SK-N-SH treated with all-trans-retinoic acid at 6 μM for 48 hours (cell line): ENCODE data around the gene NBAS.

Experiments used
- ATAC-seq: fragments of 200-7000 bp; cut with Tn5 transposase; 3 replicates; pipeline ENCODE4 v1.9.1; 2020; ENCODE audit warnings: mild to moderate bottlenecking, moderate library complexity
- ARNTL ChIP-seq: fragments of 450-650 bp; formaldehyde crosslinking; IDR thresholded peaks from 2 replicates; pipeline ENCODE4 v1.5.0; 2020; ENCODE audit warnings: low read depth, mild to moderate bottlenecking, moderate library complexity, borderline replicate concordance
- BACH2 ChIP-seq: fragments of 250-450 bp; sonication (Bioruptor Pico); IDR thresholded peaks from 2 replicates; pipeline ENCODE4 v1.9.0; 2021; ENCODE audit warnings: mild to moderate bottlenecking, borderline replicate concordance
- CREB5 ChIP-seq: fragments of 250-450 bp; sonication (Bioruptor Pico); IDR thresholded peaks from 2 replicates; pipeline ENCODE4 v1.5.1; 2020; ENCODE audit warnings: low read depth, mild to moderate bottlenecking, moderate library complexity
- CSDC2 ChIP-seq: fragments of 250-450 bp; sonication (Bioruptor Pico); IDR thresholded peaks from 2 replicates; pipeline ENCODE4 v1.5.0; 2020; ENCODE audit warnings: mild to moderate bottlenecking, moderate library complexity
- CSRNP3 ChIP-seq: fragments of 250-450 bp; sonication (Bioruptor Pico); IDR thresholded peaks from 2 replicates; pipeline ENCODE4 v1.5.1; 2021; ENCODE audit warnings: mild to moderate bottlenecking, moderate library complexity
- ESRRG ChIP-seq: fragments of 250-450 bp; sonication (Bioruptor Pico); IDR thresholded peaks from 2 replicates; pipeline ENCODE4 v1.6.1; 2021; ENCODE audit warnings: mild to moderate bottlenecking
- ISL1 ChIP-seq: fragments of 250-450 bp; sonication (Bioruptor Pico); IDR thresholded peaks from 2 replicates; pipeline ENCODE4 v2.1.2; 2022; ENCODE audit warnings: mild to moderate bottlenecking, moderate library complexity
- OSR1 ChIP-seq: fragments of 250-450 bp; sonication (Bioruptor Pico); IDR thresholded peaks from 2 replicates; pipeline ENCODE4 v1.8.0; 2022; ENCODE audit warnings: moderate library complexity, mild to moderate bottlenecking, inconsistent platforms
- PATZ1 ChIP-seq: fragments of 250-450 bp; sonication (Bioruptor Pico); IDR thresholded peaks from 2 replicates; pipeline ENCODE4 v1.8.0; 2020; ENCODE audit warnings: mild to moderate bottlenecking, moderate library complexity, borderline replicate concordance
- POU6F1 ChIP-seq: fragments of 250-450 bp; sonication (Bioruptor Pico); IDR thresholded peaks from 2 replicates; pipeline ENCODE4 v1.8.0; 2021; ENCODE audit warnings: low read depth, mild to moderate bottlenecking, moderate library complexity, borderline replicate concordance
- PPARA ChIP-seq: fragments of 250-450 bp; sonication (Bioruptor Pico); IDR thresholded peaks from 2 replicates; pipeline ENCODE4 v1.5.0; 2020; ENCODE audit warnings: mild to moderate bottlenecking, borderline replicate concordance
- RARB ChIP-seq: fragments of 250-450 bp; sonication (Bioruptor Pico); IDR thresholded peaks from 2 replicates; pipeline ENCODE4 v1.8.0; 2021; ENCODE audit warnings: mild to moderate bottlenecking, moderate library complexity
- SNAI2 ChIP-seq: fragments of 250-450 bp; sonication (Bioruptor Pico); IDR thresholded peaks from 2 replicates; pipeline ENCODE4 v1.5.0; 2020; ENCODE audit warnings: mild to moderate bottlenecking, moderate library complexity
- TCF4 ChIP-seq: fragments of 250-450 bp; sonication (Bioruptor Pico); IDR thresholded peaks from 2 replicates; pipeline ENCODE4 v1.8.0; 2021; ENCODE audit warnings: mild to moderate bottlenecking, moderate library complexity, borderline replicate concordance
- TSHZ2 ChIP-seq: fragments of 250-450 bp; sonication (Bioruptor Pico); IDR thresholded peaks from 2 replicates; pipeline ENCODE4 v1.5.0; 2020; ENCODE audit warnings: mild to moderate bottlenecking, moderate library complexity
- ZC3H10 ChIP-seq: fragments of 250-450 bp; sonication (Bioruptor Pico); IDR thresholded peaks from 2 replicates; pipeline ENCODE4 v1.5.1; 2021; ENCODE audit warnings: mild to moderate bottlenecking, moderate library complexity
- ZFP3 ChIP-seq: fragments of 250-450 bp; sonication (Bioruptor Pico); IDR thresholded peaks from 2 replicates; pipeline ENCODE4 v1.5.0; 2020; ENCODE audit warnings: mild to moderate bottlenecking, moderate library complexity
- ZFP30 ChIP-seq: fragments of 450-650 bp; formaldehyde crosslinking; IDR thresholded peaks from 2 replicates; pipeline ENCODE4 v1.5.0; 2022; ENCODE audit warnings: mild to moderate bottlenecking, moderate library complexity
- ZNF565 ChIP-seq: fragments of 450-650 bp; formaldehyde crosslinking; conservative IDR thresholded peaks from 2 replicates; pipeline ENCODE4 v1.5.0; 2020; ENCODE audit warnings: low read depth, mild to moderate bottlenecking, moderate library complexity
- ZNF70 ChIP-seq: fragments of 450-650 bp; formaldehyde crosslinking; IDR thresholded peaks from 2 replicates; pipeline ENCODE4 v1.5.0; 2020; ENCODE audit warnings: mild to moderate bottlenecking, moderate library complexity
- ZNF8 ChIP-seq: fragments of 450-650 bp; formaldehyde crosslinking; IDR thresholded peaks from 2 replicates; pipeline ENCODE4 v1.5.0; 2020; ENCODE audit warnings: mild to moderate bottlenecking, moderate library complexity

Gene NBAS

GRCh38 chr2:15532996-15533395 lies 28.1 kb downstream of the NBAS start:
- TF ChIP-seq RARB (CRISPR knock-in tag): no peak
- TF ChIP-seq ISL1 (CRISPR knock-in tag): no peak
- TF ChIP-seq OSR1 (CRISPR knock-in tag): no peak
- no peak for TF ChIP-seq PPARA
- no peak for TF ChIP-seq ZNF565 (CRISPR knock-in tag)
- TF ChIP-seq CREB5 (CRISPR knock-in tag): no peak
- TF ChIP-seq ZFP3 (CRISPR knock-in tag): no peak
- TF ChIP-seq ZNF8 (CRISPR knock-in tag): no peak
- no peak for TF ChIP-seq PATZ1 (CRISPR knock-in tag)
- TF ChIP-seq POU6F1 (CRISPR knock-in tag): no peak
- TF ChIP-seq ZFP30: no peak
- no peak for TF ChIP-seq TCF4
- TF ChIP-seq SNAI2 (CRISPR knock-in tag): no peak
- TF ChIP-seq BACH2 (CRISPR knock-in tag): no peak
- TF ChIP-seq CSDC2 (CRISPR knock-in tag): no peak
- no peak for TF ChIP-seq CSRNP3 (CRISPR knock-in tag)
- TF ChIP-seq ZC3H10 (CRISPR knock-in tag): no peak
- TF ChIP-seq ZNF70 (CRISPR knock-in tag): no peak
- ATAC-seq: no peak

GRCh38 chr2:15531095-15531854 lies 29.9 kb downstream of the NBAS start:
- no peak for ATAC-seq
- no peak for TF ChIP-seq ARNTL
- no peak for TF ChIP-seq CSRNP3 (CRISPR knock-in tag)

- no peak for ATAC-seq
Observed at GRCh38 chr2:15527074-15527739, 33.9 kb downstream of the NBAS start.

More at GRCh38 chr2:15527074-15527739, 33.9 kb downstream of the NBAS start:
- TF ChIP-seq ESRRG (CRISPR knock-in tag): no peak
- TF ChIP-seq TSHZ2 (CRISPR knock-in tag): no peak
- no peak for TF ChIP-seq CREB5 (CRISPR knock-in tag)
- TF ChIP-seq ZNF70 (CRISPR knock-in tag): no peak
- TF ChIP-seq ZFP30: no peak
- TF ChIP-seq PATZ1 (CRISPR knock-in tag): no peak
- TF ChIP-seq ZC3H10 (CRISPR knock-in tag): no peak
- no peak for TF ChIP-seq ISL1 (CRISPR knock-in tag)
